ENCODE data around the gene THAP8.
A peak's percentile ranks its signal among the peaks of the same experiment; 100 is the strongest.

THAP8 gene

GRCh38 chr19:36027696-36028095 lies 26.4 kb downstream of the THAP8 start:
- DNase-seq = no peak

- no peak for DNase-seq
These were observed 27.8 kb downstream of the THAP8 start for GRCh38 chr19:36026091-36026876.

- DNase-seq = no peak
These were observed 28.5 kb downstream of the THAP8 start for GRCh38 chr19:36025541-36025940.

- DNase-seq = no peak
These were observed 30.7 kb downstream of the THAP8 start for GRCh38 chr19:36023432-36023831.

GRCh38 chr19:36019061-36019670 lies 34.9 kb downstream of the THAP8 start:
- no peak for DNase-seq

- DNase-seq = peak; percentile 99
These were observed 39.8 kb downstream of the THAP8 start, which contains the start of gene ALKBH6 for GRCh38 chr19:36014012-36014924. TSS of gene ALKBH6 (minus strand) at chr19:36014213. CDS start at chr19:36013397, 816 bp downstream.

GRCh38 chr19:36013280-36014011 lies 40.6 kb downstream of the THAP8 start:
- no peak for DNase-seq

- DNase-seq = no peak
These were observed 43.7 kb downstream of the THAP8 start for GRCh38 chr19:36010402-36010801.

- no peak for DNase-seq
These were observed 44.3 kb downstream of the THAP8 start for GRCh38 chr19:36009633-36010379.

- peak; percentile 24 for DNase-seq
These were observed 44.9 kb downstream of the THAP8 start for GRCh38 chr19:36009220-36009619.

GRCh38 chr19:36008336-36008978 lies 45.6 kb downstream of the THAP8 start, which contains the start of gene SYNE4:
TSS of gene SYNE4 (minus strand) at chr19:36008813. CDS start at chr19:36008681, 132 bp downstream.
- DNase-seq = no peak

GRCh38 chr19:36006955-36007354 lies 47.1 kb downstream of the THAP8 start:
- DNase-seq = no peak

GRCh38 chr19:36003284-36003683 lies 50.8 kb downstream of the THAP8 start:
- DNase-seq = no peak

- DNase-seq = no peak
These were observed 52.5 kb downstream of the THAP8 start for GRCh38 chr19:36001605-36002004.

GRCh38 chr19:35996777-35997176 lies 57.3 kb downstream of the THAP8 start:
- no peak for DNase-seq

- DNase-seq = peak; percentile 91
These were observed 58.8 kb downstream of the THAP8 start, which contains the start of gene SDHAF1 for GRCh38 chr19:35995048-35995993. TSS of gene SDHAF1 (plus strand) at chr19:35995188. CDS start at chr19:35995275, 87 bp downstream.

GRCh38 chr19:35993923-35994598 lies 60.0 kb downstream of the THAP8 start:
- no peak for DNase-seq

GRCh38 chr19:35992907-35993765 lies 60.9 kb downstream of the THAP8 start:
- no peak for DNase-seq

All from activated gamma-delta T cell treated with Interleukin-2 at 50 U/mL for 16 hours (primary cell).